Naive thymus-derived CD8-positive, alpha-beta T cell (primary cell): Measurements from ENCODE around the gene PAFAH1B2. TPM values are rescaled to one million over a fixed set of nuclear protein-coding genes. Genes with fewer than 3 reads are reported as not detected.
A peak's percentile ranks its signal among the peaks of the same experiment; 100 is the strongest.
"Not testable (repeated sequence)": the region's sequence is repeated elsewhere in the genome, so short reads cannot be mapped to it uniquely, and the experiment has no call there.

Experiments
- ATAC-seq, 2 donors: fragments of 150-1000 bp; cut with Tn5 transposase in 1 of 2; sonication (Bioruptor Pico), chemical (Tn5 transposase) in 1 of 2; 1 replicate in 1 of 2; 2 replicates in 1 of 2; pipeline ENCODE4 v1.10.0; 2021; ENCODE audit warnings: mild to moderate bottlenecking in 2 of 2, moderate library complexity in 2 of 2
- POLR2A ChIA-PET: fragments of 350-600 bp; sonication (Branson Sonifier 250); formaldehyde crosslinking; loops from one replicate; lab custom pipeline; 2021; ENCODE audit warnings: antibody characterized with exemption; lab: Charles Lee
- DNase-seq, 10 donors: peaks; one replicate each; pipeline versions ENCODE4 v3.0.0 to v3.0.0-alpha.2; 2020 to 2022
- H3K27ac Mint-ChIP-seq, 10 donors: one replicate each; pipeline ENCODE4 v1.8.0; 2020 to 2022; ENCODE audit warnings: mild to moderate bottlenecking in 10 of 10, mixed read lengths in 10 of 10, moderate library complexity in 4 of 10, inconsistent platforms in 1 of 10
- H3K27me3 Mint-ChIP-seq, 5 donors: one replicate each; pipeline ENCODE4 v1.8.0; 2021 to 2022; ENCODE audit warnings: mixed read lengths in 5 of 5
- H3K36me3 Mint-ChIP-seq, 3 donors: one replicate each; pipeline ENCODE4 v1.8.0; 2020 to 2022; ENCODE audit warnings: mixed read lengths in 3 of 3, mild to moderate bottlenecking in 2 of 3, inconsistent platforms in 1 of 3
- H3K4me1 Mint-ChIP-seq, 4 donors: one replicate each; pipeline ENCODE4 v1.8.0; 2021 to 2022; ENCODE audit warnings: mixed read lengths in 4 of 4
- H3K4me3 Mint-ChIP-seq, 10 donors: one replicate each; pipeline ENCODE4 v1.8.0; 2020 to 2022; ENCODE audit warnings: mild to moderate bottlenecking in 10 of 10, mixed read lengths in 10 of 10, moderate library complexity in 6 of 10, inconsistent platforms in 1 of 10
- H3K9me3 Mint-ChIP-seq, 9 donors: one replicate each; pipeline ENCODE4 v1.8.0; 2020 to 2022; ENCODE audit warnings: mixed read lengths in 9 of 9, mild to moderate bottlenecking in 3 of 9, inconsistent platforms in 1 of 9, moderate library complexity in 1 of 9
- polyA plus RNA-seq, 3 donors: library from polyadenylated mRNA; unstranded; fragments of 300-500 nt; fragmentation: Illumina TruSeq; gene quantifications; one replicate each; pipeline ENCODE4 v1.2.3, GENCODE V29; 2021
- total RNA-seq, 8 experiments: library from RNA in 2 of 8; stranded (reverse) in 2 of 8; gene quantifications; one replicate each; pipeline ENCODE4 v1.2.3 and lab custom pipeline; 2021 to 2026

The PAFAH1B2 gene
- total and polyA plus RNA-seq, 5 experiments from 2014 or later, result 14.4 to 60.5 (median 19.5) TPM

GRCh38 chr11:117202386-117203068, 58.4 kb downstream of the PAFAH1B2 start:
- H3K27me3 Mint-ChIP-seq, result no peaks in the 10 kb centered on the region
- no peak for ATAC-seq
- peaks cover 0 to 5% (median 3%) of the 10 kb centered on the region in 4 donors for H3K4me1 Mint-ChIP-seq
- H3K27ac Mint-ChIP-seq, result peak overlapping the region; percentile 25 to 80 (median 68)
- DNase-seq, result peak in 1 of 10 donors; percentile 58
- POLR2A ChIA-PET, result interaction anchor here (1.1 kb wide), 1 partner anchor 10 kb away, joined by 3 read pairs; no protein-coding TSS in a partner anchor
- H3K9me3 Mint-ChIP-seq, result no peaks in the 10 kb centered on the region
- H3K4me3 Mint-ChIP-seq, result no peak overlapping the region
- peaks cover 0 to 34% (median 6%) of the 10 kb centered on the region in 3 donors for H3K36me3 Mint-ChIP-seq

- H3K9me3 Mint-ChIP-seq, result no peaks in the 10 kb centered on the region
- H3K4me1 Mint-ChIP-seq, result peaks cover 0 to 4% (median 2%) of the 10 kb centered on the region in 4 donors
- peaks cover 0 to 33% (median 6%) of the 10 kb centered on the region in 3 donors for H3K36me3 Mint-ChIP-seq
- no peak overlapping the region for H3K4me3 Mint-ChIP-seq
- no peaks in the 10 kb centered on the region for H3K27me3 Mint-ChIP-seq
- ATAC-seq, result peak in 1 of 2 donors; percentile 10
- POLR2A ChIA-PET, result interaction anchor here (1.1 to 1.5 kb wide), 3 partner anchors 11 to 15 kb away, joined by 3 to 5 read pairs (median 4); no protein-coding TSS in a partner anchor
- peak overlapping the region in 8 of 10 donors; percentile 26 to 80 (median 68) for H3K27ac Mint-ChIP-seq
- no peak for DNase-seq
Measured at GRCh38 chr11:117203069-117203407, 59.0 kb downstream of the PAFAH1B2 start.

DNA sequence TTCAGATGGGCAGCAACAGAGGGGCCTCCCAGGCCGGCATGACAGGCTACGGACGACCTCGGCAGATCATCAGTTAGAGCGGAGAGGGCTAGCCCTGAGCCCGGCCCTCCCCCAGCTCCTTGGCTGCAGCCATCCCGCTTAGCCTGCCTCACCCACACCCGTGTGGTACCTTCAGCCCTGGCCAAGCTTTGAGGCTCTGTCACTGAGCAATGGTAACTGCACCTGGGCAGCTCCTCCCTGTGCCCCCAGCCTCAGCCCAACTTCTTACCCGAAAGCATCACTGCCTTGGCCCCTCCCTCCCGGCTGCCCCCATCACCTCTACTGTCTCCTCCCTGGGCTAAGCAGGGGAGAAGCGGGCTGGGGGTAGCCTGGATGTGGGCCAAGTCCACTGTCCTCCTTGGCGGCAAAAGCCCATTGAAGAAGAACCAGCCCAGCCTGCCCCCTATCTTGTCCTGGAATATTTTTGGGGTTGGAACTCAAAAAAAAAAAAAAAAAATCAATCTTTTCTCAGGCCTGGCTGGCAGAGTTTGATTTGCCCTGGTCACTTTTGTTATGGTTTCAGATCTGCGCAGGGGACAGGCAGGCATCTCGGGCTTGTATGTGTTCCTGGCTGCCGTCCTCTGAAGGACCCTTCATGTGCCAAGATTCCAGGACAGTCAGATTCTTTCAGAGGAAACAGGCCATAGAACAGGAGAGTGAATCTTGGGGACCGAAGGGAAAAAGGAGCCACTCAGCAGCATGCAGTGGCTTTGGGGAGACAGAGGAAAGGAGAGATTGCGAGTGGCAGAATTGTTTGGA, 60.4 kb downstream of the PAFAH1B2 start:
- Mint-ChIP-seq H3K27ac (peak overlapping the region in 7 of 10 donors; percentile 21 to 87 (median 44)), H3K4me3 (no peak overlapping the region), H3K27me3 (no peaks in the 10 kb centered on the region), H3K9me3 (no peaks in the 10 kb centered on the region), H3K36me3 (peaks cover 0 to 36% (median 6%) of the 10 kb centered on the region in 3 donors), H3K4me1 (peaks cover 0 to 3% (median 1%) of the 10 kb centered on the region in 4 donors)
- no peak for ATAC-seq
- POLR2A ChIA-PET, result interaction anchor here (0.6 to 1.5 kb wide), 3 partner anchors 10 to 1082 kb away, joined by 3 to 5 read pairs (median 4); no protein-coding TSS in a partner anchor
- no peak for DNase-seq

DNA sequence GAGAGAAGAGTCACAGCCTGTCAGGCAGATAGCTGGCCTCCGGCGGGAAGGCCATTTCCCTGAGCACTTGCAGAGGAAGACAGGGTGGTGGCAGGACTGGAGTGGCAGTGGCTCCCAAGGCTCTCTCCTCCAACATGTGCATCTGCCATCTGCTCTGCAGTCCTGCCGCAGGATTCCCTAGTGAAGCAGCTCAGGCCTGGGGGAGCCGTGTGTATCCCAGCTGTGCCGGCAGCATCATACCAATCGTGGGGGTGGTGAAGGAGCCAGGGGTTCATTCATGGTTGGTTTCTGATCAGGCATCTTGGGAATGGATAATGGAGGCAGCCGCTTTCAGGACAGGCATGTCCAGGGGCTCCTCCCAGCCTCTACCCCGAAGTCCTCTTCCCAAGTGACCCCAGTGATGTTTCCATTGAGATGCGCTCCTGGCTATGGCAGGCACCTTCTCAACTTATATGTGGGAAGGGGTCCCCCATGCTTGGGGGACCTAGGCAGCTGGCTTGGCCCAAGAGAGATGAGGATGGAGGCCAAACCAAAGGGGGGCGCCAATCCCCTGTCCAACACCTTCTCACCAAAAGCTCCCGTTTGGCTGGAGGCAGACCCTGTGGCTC, 61.2 kb downstream of the PAFAH1B2 start:
- no peak for ATAC-seq
- H3K27ac Mint-ChIP-seq, result peak overlapping the region in 5 of 10 donors; percentile 20 to 87 (median 41)

GRCh38 chr11:117206111-117206510, 62.0 kb downstream of the PAFAH1B2 start:
- H3K4me1 Mint-ChIP-seq, POLR2A ChIA-PET, H3K4me3 Mint-ChIP-seq, H3K9me3 Mint-ChIP-seq, H3K27me3 Mint-ChIP-seq, DNase-seq, ATAC-seq: not testable (repeated sequence)
- Mint-ChIP-seq H3K36me3 (peaks cover 0 to 51% (median 9%) of the 10 kb centered on the region in 3 donors), H3K27ac (peak overlapping the region in 4 of 10 donors; percentile 27 to 65 (median 50))

More for the DNA sequence above, 61.2 kb downstream of the PAFAH1B2 start:
- Mint-ChIP-seq H3K9me3 (no peaks in the 10 kb centered on the region), H3K36me3 (peaks cover 0 to 44% (median 9%) of the 10 kb centered on the region in 3 donors), H3K4me3 (no peak overlapping the region), H3K27me3 (no peaks in the 10 kb centered on the region), H3K4me1 (peaks cover 0 to 3% (median 1%) of the 10 kb centered on the region in 4 donors)
- DNase-seq, result no peak
- POLR2A ChIA-PET, result interaction anchor here (0.6 kb wide), 1 partner anchor 1081 kb away, joined by 3 read pairs; no protein-coding TSS in a partner anchor

DNA sequence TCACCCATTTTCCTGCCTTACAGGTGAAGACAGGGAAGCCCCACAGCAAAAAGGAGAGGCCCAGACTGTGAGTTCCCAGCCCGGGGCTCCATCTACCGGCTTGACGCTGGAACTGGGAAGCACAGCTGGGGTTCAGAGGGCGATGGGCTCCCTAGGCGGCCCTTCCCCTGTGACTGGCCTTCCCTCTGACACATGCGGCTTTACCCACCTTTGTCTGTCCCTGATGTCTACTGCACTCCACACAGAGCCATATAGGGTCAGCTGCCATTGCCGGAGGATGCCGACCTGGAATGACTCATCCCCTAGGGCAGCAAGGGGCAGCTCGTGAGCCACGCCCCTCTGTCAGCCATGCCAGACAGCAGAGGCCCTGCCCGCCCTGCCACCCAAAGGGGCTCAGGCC, 62.8 kb downstream of the PAFAH1B2 start:
- POLR2A ChIA-PET, DNase-seq, H3K27me3 Mint-ChIP-seq, H3K9me3 Mint-ChIP-seq, H3K4me1 Mint-ChIP-seq, H3K4me3 Mint-ChIP-seq, ATAC-seq, H3K27ac Mint-ChIP-seq: not testable (repeated sequence)
- H3K36me3 Mint-ChIP-seq, result peaks cover 0 to 58% (median 9%) of the 10 kb centered on the region in 3 donors

DNA sequence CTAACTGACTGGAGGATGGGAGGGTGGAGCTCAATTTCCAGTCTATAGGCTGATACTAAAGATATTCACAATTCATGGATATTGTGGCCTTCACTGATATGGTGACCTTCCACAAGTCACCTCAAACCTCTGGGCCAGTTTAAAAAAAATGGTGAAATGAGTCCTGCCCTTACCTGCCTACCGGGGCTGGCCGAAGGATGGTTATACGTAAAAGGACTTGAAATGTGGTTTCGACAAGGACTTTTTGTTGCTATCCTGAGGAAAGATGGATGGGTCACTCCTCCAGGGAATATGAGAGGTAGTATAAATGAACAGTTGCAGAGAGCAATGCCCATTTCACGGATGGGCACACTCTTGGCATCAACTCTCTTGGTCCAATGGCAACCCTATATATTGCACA, 63.4 kb downstream of the PAFAH1B2 start:
- H3K27ac Mint-ChIP-seq, H3K4me3 Mint-ChIP-seq, H3K9me3 Mint-ChIP-seq, DNase-seq, H3K27me3 Mint-ChIP-seq, POLR2A ChIA-PET, ATAC-seq, H3K4me1 Mint-ChIP-seq: not testable (repeated sequence)
- peaks cover 0 to 64% (median 9%) of the 10 kb centered on the region in 3 donors for H3K36me3 Mint-ChIP-seq

DNA sequence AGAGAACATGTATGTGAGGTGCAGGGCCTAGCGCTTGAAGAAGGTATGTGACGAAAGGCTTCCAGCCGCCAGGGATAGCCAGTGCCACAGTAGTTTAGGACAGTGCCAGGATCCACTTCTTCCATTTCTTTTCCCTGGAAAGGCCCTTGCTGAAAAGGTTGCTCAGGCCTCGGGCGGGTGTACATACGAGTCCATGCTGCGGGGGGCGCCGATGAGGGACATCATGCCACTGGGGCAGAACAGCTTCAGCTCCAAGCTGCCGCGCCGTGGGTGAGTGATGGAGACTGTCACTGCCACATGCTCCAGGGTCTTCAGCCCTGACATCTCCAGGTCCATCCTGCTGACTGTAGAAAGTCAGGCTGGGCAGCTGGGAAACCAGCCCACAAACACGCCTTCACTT, 64.6 kb downstream of the PAFAH1B2 start:
- peaks cover 0 to 12% (median 4%) of the 10 kb centered on the region in 4 donors for H3K4me1 Mint-ChIP-seq
- peak in 1 of 10 donors; percentile 48 for DNase-seq
- H3K4me3 Mint-ChIP-seq, H3K9me3 Mint-ChIP-seq, H3K27me3 Mint-ChIP-seq, POLR2A ChIA-PET, ATAC-seq: not testable (repeated sequence)
- H3K27ac Mint-ChIP-seq, result peak overlapping the region in 1 of 10 donors; percentile 40
- H3K36me3 Mint-ChIP-seq, result peaks cover 0 to 68% (median 11%) of the 10 kb centered on the region in 3 donors

DNA sequence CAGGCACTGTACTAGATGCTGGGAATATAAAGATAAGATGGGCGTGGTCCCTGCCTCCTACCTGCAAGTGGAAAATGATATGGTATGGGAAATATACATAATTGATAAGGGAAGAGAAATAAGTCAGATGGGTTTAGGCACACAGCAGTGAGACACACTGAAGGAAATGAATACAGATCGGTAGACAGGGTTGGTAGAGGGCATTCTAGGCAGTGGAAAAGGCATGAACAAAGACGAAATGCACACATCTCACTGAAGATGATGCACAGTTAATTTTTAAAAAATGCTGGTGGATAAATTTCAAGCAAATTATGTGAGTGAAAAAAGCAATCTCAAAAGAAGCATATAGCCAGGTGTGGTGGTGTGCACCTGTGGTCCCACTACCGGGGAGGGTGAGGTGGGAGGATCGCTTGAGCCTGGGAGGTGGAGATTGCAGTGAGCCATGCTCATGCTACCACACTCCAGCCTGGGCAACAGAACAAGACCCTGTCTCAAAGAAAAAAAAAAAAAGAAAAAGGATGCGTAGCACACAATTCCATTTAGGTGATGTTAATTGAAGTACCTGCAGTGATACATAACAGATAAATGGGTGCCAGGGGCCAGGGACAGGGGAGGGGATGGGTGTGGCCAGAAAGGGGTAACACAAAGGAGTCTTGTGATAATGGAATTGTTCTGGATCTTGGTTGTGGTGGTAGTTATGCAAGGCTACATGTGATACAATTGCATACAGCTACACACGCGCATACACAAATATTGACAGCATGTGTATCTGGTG, 65.5 kb downstream of the PAFAH1B2 start:
- H3K4me3 Mint-ChIP-seq, POLR2A ChIA-PET, H3K9me3 Mint-ChIP-seq, H3K27me3 Mint-ChIP-seq, ATAC-seq: not testable (repeated sequence)
- peaks cover 0 to 12% (median 4%) of the 10 kb centered on the region in 4 donors for H3K4me1 Mint-ChIP-seq
- DNase-seq, result peak in 1 of 10 donors; percentile 45
- peak overlapping the region in 8 of 10 donors; percentile 7 to 78 (median 52) for H3K27ac Mint-ChIP-seq
- peaks cover 0 to 68% (median 11%) of the 10 kb centered on the region in 3 donors for H3K36me3 Mint-ChIP-seq

GRCh38 chr11:117210620-117211019, 66.5 kb downstream of the PAFAH1B2 start:
- Mint-ChIP-seq H3K4me1 (peaks cover 0 to 12% (median 3%) of the 10 kb centered on the region in 4 donors), H3K27ac (peak overlapping the region in 4 of 10 donors; percentile 20 to 78 (median 30)), H3K27me3 (no peaks in the 10 kb centered on the region), H3K36me3 (peaks cover 0 to 68% (median 7%) of the 10 kb centered on the region in 3 donors), H3K4me3 (no peak overlapping the region), H3K9me3 (no peaks in the 10 kb centered on the region)
- ATAC-seq (no peak), DNase-seq (no peak)
- POLR2A ChIA-PET, result no interaction called here

DNA sequence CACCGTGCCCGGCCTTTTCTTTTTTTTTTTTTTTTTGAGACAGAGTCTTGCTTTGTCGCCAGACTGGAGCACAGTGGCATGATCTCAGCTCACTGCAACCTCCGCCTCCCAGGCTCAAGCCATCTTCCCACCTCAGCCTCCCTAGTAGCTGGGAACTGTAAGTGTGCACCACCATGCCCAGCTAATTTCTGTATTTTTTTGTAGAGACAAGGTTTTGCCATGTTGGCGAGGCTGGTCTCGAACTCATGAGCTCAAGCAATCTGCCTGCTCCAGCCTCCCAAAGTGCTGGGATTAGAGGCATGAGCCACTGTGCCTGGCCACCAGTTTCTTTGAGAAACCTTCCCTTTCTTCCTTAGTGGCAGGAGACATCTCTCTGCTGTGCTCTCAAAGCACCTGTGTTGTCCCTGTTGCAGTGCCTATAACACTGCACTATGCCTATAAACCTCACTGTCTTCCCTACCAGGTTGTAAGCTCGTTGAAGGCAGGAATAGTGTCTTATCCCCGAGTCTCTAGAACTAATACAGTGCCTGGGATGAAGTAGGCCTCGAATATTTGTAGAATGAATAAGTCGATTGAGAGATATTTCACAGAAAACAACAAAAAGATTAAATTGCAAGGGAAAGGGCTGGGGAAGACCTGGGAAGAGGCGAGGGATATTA, 68.7 kb downstream of the PAFAH1B2 start:
- Mint-ChIP-seq H3K27ac (peak overlapping the region in 5 of 10 donors; percentile 10 to 34 (median 24)), H3K9me3 (no peaks in the 10 kb centered on the region), H3K36me3 (peaks cover 0 to 83% (median 11%) of the 10 kb centered on the region in 3 donors), H3K4me1 (peaks cover 0 to 12% (median 3%) of the 10 kb centered on the region in 4 donors), H3K4me3 (no peak overlapping the region), H3K27me3 (no peaks in the 10 kb centered on the region)
- ATAC-seq, result no peak
- POLR2A ChIA-PET, result interaction anchor here (0.7 to 1.4 kb wide), 5 partner anchors 10 to 197 kb away, joined by 3 to 8 read pairs (median 3); partner anchors contain the start of gene SIDT2
- DNase-seq, result no peak
